Endothelial cell of umbilical vein (primary cell): ENCODE results near the gene LCP1. TPM values are rescaled to one million over a fixed set of nuclear protein-coding genes. Genes with fewer than 3 reads are reported as not detected.

Experiments
- BruUV-seq: library from RNA; stranded (reverse); fragments of 400-500 nt; replicated peaks from 2 replicates; lab custom pipeline; 2021; lab: Mats Ljungman, UMichigan
- CTCF ChIA-PET: fragments of 300-600, 350-600 bp; sonication (Branson Sonifier 250); formaldehyde crosslinking; loops from one replicate; lab custom pipeline; 2021; ENCODE audit warnings: antibody characterized with exemption, inconsistent platforms; lab: Charles Lee
- POLR2A ChIA-PET: fragments of 300-600, 350-600 bp; sonication (Branson Sonifier 250); formaldehyde crosslinking; loops from one replicate; lab custom pipeline; 2021; ENCODE audit warnings: antibody characterized with exemption, inconsistent platforms; lab: Charles Lee
- DNase-seq: peaks from one replicate; pipeline ENCODE4 v3.0.0-alpha.2; 2011; ENCODE audit warnings: low read depth, low spot score
- FAIRE-seq: peaks from 2 replicates; lab custom pipeline; 2011; peaks lifted over from hg19 to GRCh38; lab: Jason Lieb, UNC
- H2AFZ ChIP-seq: 2 replicates; pipeline ENCODE4 v1.6.0; 2012; ENCODE audit warnings: low read depth, low read length, control low read depth, inconsistent platforms
- H3K27ac ChIP-seq: 2 replicates; pipeline ENCODE4 v1.5.1; 2011; ENCODE audit warnings: low read depth, mild to moderate bottlenecking, control low read depth, low read length, moderate library complexity; ENCODE audit not compliant: insufficient read depth
- H3K27me3 ChIP-seq, 2 experiments: 2 replicates each; pipeline versions ENCODE4 v1.6.0 to v1.6.1; 2011; ENCODE audit warnings: low read length in 2 of 2, mixed read lengths in 1 of 2; ENCODE audit not compliant: control insufficient read depth in 2 of 2, insufficient read depth in 2 of 2
- H3K36me3 ChIP-seq, 2 experiments: 2 replicates in 1 of 2; 3 replicates in 1 of 2; pipeline ENCODE4 v1.5.1; 2011; ENCODE audit warnings: low read length in 2 of 2, mild to moderate bottlenecking in 1 of 2, moderate library complexity in 1 of 2; ENCODE audit not compliant: control insufficient read depth in 2 of 2, insufficient read depth in 2 of 2; ENCODE audit errors: extremely low read depth in 1 of 2
- H3K4me1 ChIP-seq: 3 replicates; pipeline ENCODE4 v1.5.1; 2011; ENCODE audit warnings: mild to moderate bottlenecking, low read length; ENCODE audit not compliant: control insufficient read depth, insufficient read depth; ENCODE audit errors: extremely low read depth
- H3K4me2 ChIP-seq: 2 replicates; pipeline ENCODE4 v1.6.1; 2011; ENCODE audit warnings: low read length, control low read depth, mixed read lengths; ENCODE audit not compliant: insufficient read depth
- H3K4me3 ChIP-seq, 3 experiments: fragments of 200-600 bp in 1 of 3; sonication (generic), shearing (Covaris generic) in 1 of 3; replicated peaks in 1 of 3; 2 replicates each; pipeline ENCODE4 v1.5.1; 2011 to 2016; ENCODE audit warnings: control low read depth in 3 of 3, low read length in 3 of 3, mild to moderate bottlenecking in 2 of 3, inconsistent platforms in 1 of 3, low read depth in 1 of 3, moderate library complexity in 1 of 3; ENCODE audit not compliant: insufficient read depth in 1 of 3
- H3K79me2 ChIP-seq: 2 replicates; pipeline ENCODE4 v1.6.0; 2012; ENCODE audit warnings: low read length, inconsistent platforms; ENCODE audit not compliant: control insufficient read depth, insufficient read depth
- H3K9ac ChIP-seq: replicated peaks from 2 replicates; pipeline ENCODE3; 2011; ENCODE audit warnings: low read length, control low read depth; ENCODE audit not compliant: insufficient read depth; ENCODE audit errors: extremely low read depth
- H3K9me1 ChIP-seq: replicated peaks from 3 replicates; pipeline ENCODE4 v1.6.0; 2011; ENCODE audit warnings: mild to moderate bottlenecking, low read length; ENCODE audit not compliant: control insufficient read depth, insufficient read depth; ENCODE audit errors: extremely low read depth
- H3K9me3 ChIP-seq: replicated peaks from 2 replicates; pipeline ENCODE4 v1.5.1; 2012; ENCODE audit warnings: low read length, inconsistent platforms; ENCODE audit not compliant: control insufficient read depth, insufficient read depth
- H4K20me1 ChIP-seq: replicated peaks from 2 replicates; pipeline ENCODE3; 2011; ENCODE audit warnings: mild to moderate bottlenecking, low read length; ENCODE audit not compliant: control insufficient read depth, insufficient read depth; ENCODE audit errors: extremely low read depth
- CTCF ChIP-seq, 2 donors: IDR thresholded peaks; 1 replicate in 1 of 2; 2 replicates in 1 of 2; pipeline ENCODE4 v1.5.1; 2011; ENCODE audit warnings: low read length in 2 of 2, mild to moderate bottlenecking in 2 of 2, moderate library complexity in 2 of 2, control low read depth in 1 of 2, inconsistent platforms in 1 of 2, low read depth in 1 of 2; ENCODE audit not compliant: insufficient read depth in 1 of 2; ENCODE audit errors: extremely low read depth in 1 of 2
- EZH2 ChIP-seq: IDR thresholded peaks from 2 replicates; pipeline ENCODE4 v1.6.1; 2012; ENCODE audit warnings: borderline replicate concordance, low read depth, mild to moderate bottlenecking, moderate library complexity, low read length, inconsistent platforms; ENCODE audit not compliant: severe bottlenecking
- FOS ChIP-seq: IDR thresholded peaks from 2 replicates; pipeline ENCODE4 v1.6.1; 2011; ENCODE audit warnings: mild to moderate bottlenecking, low read length, moderate library complexity, borderline replicate concordance; ENCODE audit not compliant: insufficient read depth
- GATA2 ChIP-seq: IDR thresholded peaks from 2 replicates; pipeline ENCODE4 v1.7.0; 2011; ENCODE audit warnings: low read depth, mild to moderate bottlenecking, moderate library complexity, mixed read lengths, low read length; ENCODE audit not compliant: insufficient read length, insufficient read depth
- JUN ChIP-seq: IDR thresholded peaks from 2 replicates; pipeline ENCODE4 v1.6.1; 2011; ENCODE audit warnings: borderline replicate concordance, low read depth; ENCODE audit not compliant: insufficient read length, insufficient read depth
- MAX ChIP-seq: IDR thresholded peaks from 2 replicates; pipeline ENCODE4 v1.6.1; 2011; ENCODE audit not compliant: insufficient read depth, insufficient read length
- MYC ChIP-seq: IDR thresholded peaks from one replicate; pipeline ENCODE4 v1.6.1; 2011; ENCODE audit warnings: mild to moderate bottlenecking, low read depth, low read length
- POLR2A ChIP-seq: IDR thresholded peaks from 2 replicates; pipeline ENCODE4 v1.6.1; 2012; ENCODE audit warnings: low read depth, mild to moderate bottlenecking, control low read depth, low read length
- POLR2AphosphoS5 ChIP-seq: IDR thresholded peaks from 2 replicates; pipeline ENCODE4 v1.6.1; 2012; ENCODE audit warnings: low read depth, mild to moderate bottlenecking, control low read depth, low read length, moderate library complexity; ENCODE audit not compliant: insufficient read depth
- dilution Hi-C: fragments of 300-500 bp; cut with MboI; formaldehyde crosslinking; loops from one replicate; pipeline ENCODE4 v1.15.0; 2019; ENCODE audit warnings: low sequenced_read_pairs; ENCODE audit not compliant: extremely low pct_ligation_motif_present
- intact Hi-C: fragments of 100-400 bp; cut with micrococcal nuclease; formaldehyde crosslinking; loops from one replicate; pipeline ENCODE4 v1.10.0; 2022
- polyA plus RNA-seq, 4 experiments: library from polyadenylated mRNA; depleted of rRNA in 3 of 4; stranded (reverse) in 3 of 4; unstranded in 1 of 4; fragments of >200 nt; gene quantifications; 2 replicates each; pipeline versions ENCODE4 v1.2.1 to v1.2.3, GENCODE V29; 2011 to 2012; ENCODE audit warnings: missing spikeins in 1 of 4
- total RNA-seq: library from RNA; stranded (reverse); gene quantifications from 2 replicates; pipeline ENCODE4 v1.2.3, GENCODE V29; 2021

The LCP1 gene
- total and polyA plus RNA-seq, 2 donors (not counting 3 experiments of a cell fraction or from before 2014, with no cell fraction given) = 0.18 to 0.38 TPM

GRCh38 chr13:46166947-46167610 is 14.9 kb downstream of the LCP1 start:
- H3K9ac ChIP-seq = no peak overlapping the region
- no peak overlapping the region for H3K4me2 ChIP-seq
- H3K27me3 ChIP-seq = peaks cover 12 to 21% of the 10 kb centered on the region in 2 experiments
- TF ChIP-seq POLR2A (no peak), JUN (no peak), POLR2AphosphoS5 (no peak), CTCF (IDR thresholded peaks at IDR 0.05; ENCODE audit: extremely low read depth in 1 of 2, insufficient read depth in 1 of 2, low read depth in 1 of 2, low read length in 2 of 2) (no peak), MAX (no peak), GATA2 (no peak), EZH2 (no peak), FOS (no peak), MYC (no peak)
- H2AFZ ChIP-seq = no peak overlapping the region
- DNase-seq = no peak
- BruUV-seq = no TSS peak
- H4K20me1 ChIP-seq = no peaks in the 10 kb centered on the region
- H3K9me1 ChIP-seq = no peaks in the 10 kb centered on the region
- no peaks in the 10 kb centered on the region for H3K9me3 ChIP-seq
- ChIA-PET POLR2A (no interaction called here), CTCF (interaction anchor here (1.0 to 2.1 kb wide), 2 partner anchors 155 to 360 kb away, joined by 3 to 9 read pairs; no protein-coding TSS in a partner anchor)
- dilution Hi-C loops = no loop called here
- H3K4me3 ChIP-seq = no peak overlapping the region
- H3K79me2 ChIP-seq = no peaks in the 10 kb centered on the region
- intact Hi-C loops = loop anchor here (10.0 kb wide), 1 partner anchor 558 kb away; no protein-coding TSS in a partner anchor
- H3K4me1 ChIP-seq = no peaks in the 10 kb centered on the region
- no peak overlapping the region for H3K27ac ChIP-seq
- no peaks in the 10 kb centered on the region for H3K36me3 ChIP-seq
- no peak for FAIRE-seq
